ENCODE measurements around the gene ASB1.

The ASB1 gene

GRCh38 chr2:238434846-238435751 lies 8.4 kb downstream of the ASB1 start:
- ATAC-seq: no peak; the same call in 1 of the 3 replicates
- no peak for TF ChIP-seq ESRRG (CRISPR knock-in tag; IDR thresholded peaks at IDR 0.05)
- no peak for TF ChIP-seq OSR1 (CRISPR knock-in tag; IDR thresholded peaks at IDR 0.05)
- TF ChIP-seq SNAI2 (CRISPR knock-in tag; IDR thresholded peaks at IDR 0.05): no peak
- TF ChIP-seq, protein P1, sequence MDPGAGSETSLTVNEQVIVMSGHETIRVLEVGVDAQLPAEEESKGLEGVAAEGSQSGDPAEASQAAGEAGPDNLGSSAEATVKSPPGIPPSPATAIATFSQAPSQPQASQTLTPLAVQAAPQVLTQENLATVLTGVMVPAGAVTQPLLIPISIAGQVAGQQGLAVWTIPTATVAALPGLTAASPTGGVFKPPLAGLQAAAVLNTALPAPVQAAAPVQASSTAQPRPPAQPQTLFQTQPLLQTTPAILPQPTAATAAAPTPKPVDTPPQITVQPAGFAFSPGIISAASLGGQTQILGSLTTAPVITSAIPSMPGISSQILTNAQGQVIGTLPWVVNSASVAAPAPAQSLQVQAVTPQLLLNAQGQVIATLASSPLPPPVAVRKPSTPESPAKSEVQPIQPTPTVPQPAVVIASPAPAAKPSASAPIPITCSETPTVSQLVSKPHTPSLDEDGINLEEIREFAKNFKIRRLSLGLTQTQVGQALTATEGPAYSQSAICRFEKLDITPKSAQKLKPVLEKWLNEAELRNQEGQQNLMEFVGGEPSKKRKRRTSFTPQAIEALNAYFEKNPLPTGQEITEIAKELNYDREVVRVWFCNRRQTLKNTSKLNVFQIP (CRISPR knock-in tag; IDR thresholded peaks at IDR 0.05; ENCODE audit: borderline replicate concordance, low read depth): no peak
- no peak for TF ChIP-seq PATZ1 (CRISPR knock-in tag; IDR thresholded peaks at IDR 0.05; ENCODE audit: borderline replicate concordance)
- no peak for TF ChIP-seq GLIS3 (CRISPR knock-in tag; IDR thresholded peaks at IDR 0.05)
- no peak for TF ChIP-seq ZFP30 (CRISPR knock-in tag; IDR thresholded peaks at IDR 0.05)
- no peak for TF ChIP-seq ZFP3 (CRISPR knock-in tag; IDR thresholded peaks at IDR 0.05)
- no peak for TF ChIP-seq ISL1 (CRISPR knock-in tag; IDR thresholded peaks at IDR 0.05)
- no peak for TF ChIP-seq TSHZ2 (CRISPR knock-in tag; IDR thresholded peaks at IDR 0.05)
- TF ChIP-seq, protein P2, sequence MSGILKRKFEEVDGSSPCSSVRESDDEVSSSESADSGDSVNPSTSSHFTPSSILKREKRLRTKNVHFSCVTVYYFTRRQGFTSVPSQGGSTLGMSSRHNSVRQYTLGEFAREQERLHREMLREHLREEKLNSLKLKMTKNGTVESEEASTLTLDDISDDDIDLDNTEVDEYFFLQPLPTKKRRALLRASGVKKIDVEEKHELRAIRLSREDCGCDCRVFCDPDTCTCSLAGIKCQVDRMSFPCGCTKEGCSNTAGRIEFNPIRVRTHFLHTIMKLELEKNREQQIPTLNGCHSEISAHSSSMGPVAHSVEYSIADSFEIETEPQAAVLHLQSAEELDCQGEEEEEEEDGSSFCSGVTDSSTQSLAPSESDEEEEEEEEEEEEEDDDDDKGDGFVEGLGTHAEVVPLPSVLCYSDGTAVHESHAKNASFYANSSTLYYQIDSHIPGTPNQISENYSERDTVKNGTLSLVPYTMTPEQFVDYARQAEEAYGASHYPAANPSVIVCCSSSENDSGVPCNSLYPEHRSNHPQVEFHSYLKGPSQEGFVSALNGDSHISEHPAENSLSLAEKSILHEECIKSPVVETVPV (CRISPR knock-in tag; IDR thresholded peaks at IDR 0.05): no peak
- no peak for TF ChIP-seq ZC3H10 (CRISPR knock-in tag; IDR thresholded peaks at IDR 0.05)
- TF ChIP-seq PPARA (CRISPR knock-in tag; IDR thresholded peaks at IDR 0.05; ENCODE audit: borderline replicate concordance): no peak
- no peak for TF ChIP-seq ARNTL (CRISPR knock-in tag; IDR thresholded peaks at IDR 0.05; ENCODE audit: borderline replicate concordance, low read depth)
- TF ChIP-seq TCF4 (CRISPR knock-in tag; IDR thresholded peaks at IDR 0.05; ENCODE audit: borderline replicate concordance): no peak
- TF ChIP-seq ZNF565 (CRISPR knock-in tag; conservative IDR thresholded peaks at IDR 0.05; ENCODE audit: low read depth): no peak

GRCh38 chr2:238435752-238436096 lies 9.0 kb downstream of the ASB1 start:
- no peak for TF ChIP-seq ZFP30 (CRISPR knock-in tag; IDR thresholded peaks at IDR 0.05)
- TF ChIP-seq GLIS3 (CRISPR knock-in tag; IDR thresholded peaks at IDR 0.05): no peak
- no peak for TF ChIP-seq ZNF70 (CRISPR knock-in tag; IDR thresholded peaks at IDR 0.05)
- no peak for TF ChIP-seq BACH2 (CRISPR knock-in tag; IDR thresholded peaks at IDR 0.05; ENCODE audit: borderline replicate concordance)
- no peak for TF ChIP-seq PPARA (CRISPR knock-in tag; IDR thresholded peaks at IDR 0.05; ENCODE audit: borderline replicate concordance)
- TF ChIP-seq CSDC2 (CRISPR knock-in tag; IDR thresholded peaks at IDR 0.05): no peak
- TF ChIP-seq TCF4 (CRISPR knock-in tag; IDR thresholded peaks at IDR 0.05; ENCODE audit: borderline replicate concordance): no peak
- no peak for TF ChIP-seq ISL1 (CRISPR knock-in tag; IDR thresholded peaks at IDR 0.05)
- TF ChIP-seq, protein P1 (CRISPR knock-in tag; IDR thresholded peaks at IDR 0.05; ENCODE audit: borderline replicate concordance, low read depth): no peak
- TF ChIP-seq SNAI2 (CRISPR knock-in tag; IDR thresholded peaks at IDR 0.05): no peak
- no peak for TF ChIP-seq ESRRG (CRISPR knock-in tag; IDR thresholded peaks at IDR 0.05)
- no peak for ATAC-seq
